GM18951 (cell line): Measurements from ENCODE around the gene APEH.

Source experiments
- POLR2A ChIP-seq: IDR thresholded peaks from 4 replicates; pipeline ENCODE4 v1.6.1; 2011; ENCODE audit warnings: mild to moderate bottlenecking; ENCODE audit not compliant: insufficient read length, insufficient read depth; ENCODE audit errors: extremely low read depth
- in situ Hi-C: fragments of 300-500 bp; cut with MboI; formaldehyde crosslinking; loops from one replicate; pipeline ENCODE4 v1.12.0; 2022; ENCODE audit warnings: low sequenced_read_pairs, mixed read lengths, inconsistent platforms; ENCODE audit not compliant: unreplicated experiment

APEH gene

DNA sequence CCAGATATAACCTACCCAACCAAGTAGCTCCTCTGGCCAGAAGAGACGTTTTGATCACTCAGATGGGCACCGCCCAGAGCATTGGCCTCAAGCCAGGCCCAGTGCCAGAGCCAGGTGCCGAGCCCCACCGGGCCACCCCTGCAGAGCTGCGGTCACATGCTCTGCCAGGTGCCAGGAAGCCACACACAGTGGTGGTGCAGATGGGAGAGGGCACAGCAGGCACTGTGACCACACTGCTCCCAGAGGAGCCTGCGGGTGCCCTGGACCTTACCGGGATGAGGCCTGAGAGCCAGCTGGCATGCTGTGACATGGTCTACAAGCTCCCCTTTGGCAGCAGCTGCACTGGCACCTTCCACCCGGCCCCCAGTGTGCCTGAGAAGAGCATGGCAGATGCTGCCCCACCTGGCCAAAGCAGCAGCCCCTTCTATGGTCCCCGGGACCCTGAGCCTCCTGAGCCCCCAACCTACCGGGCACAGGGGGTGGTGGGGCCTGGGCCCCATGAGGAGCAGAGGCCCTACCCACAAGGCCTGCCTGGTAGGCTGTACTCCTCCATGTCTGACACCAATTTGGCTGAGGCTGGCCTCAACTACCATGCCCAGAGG is 19.1 kb upstream of the APEH start:
- in situ Hi-C loops = no loop called here
- no peak for TF ChIP-seq POLR2A

DNA sequence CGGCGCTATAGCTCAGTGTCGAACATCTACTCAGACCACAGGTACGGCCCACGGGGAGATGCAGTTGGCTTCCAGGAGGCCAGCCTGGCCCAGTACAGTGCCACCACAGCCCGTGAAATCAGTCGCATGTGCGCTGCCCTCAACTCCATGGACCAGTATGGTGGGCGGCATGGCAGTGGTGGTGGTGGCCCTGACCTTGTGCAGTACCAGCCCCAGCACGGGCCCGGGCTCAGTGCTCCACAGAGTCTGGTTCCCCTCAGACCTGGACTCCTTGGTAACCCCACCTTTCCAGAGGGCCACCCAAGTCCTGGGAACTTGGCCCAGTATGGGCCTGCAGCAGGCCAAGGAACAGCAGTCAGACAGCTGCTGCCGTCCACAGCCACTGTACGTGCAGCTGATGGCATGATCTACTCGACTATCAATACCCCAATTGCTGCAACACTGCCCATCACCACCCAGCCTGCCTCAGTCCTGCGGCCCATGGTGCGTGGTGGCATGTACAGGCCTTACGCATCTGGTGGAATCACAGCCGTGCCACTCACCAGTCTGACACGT is 18.3 kb upstream of the APEH start:
- no peak for TF ChIP-seq POLR2A
- in situ Hi-C loops = no loop called here

DNA sequence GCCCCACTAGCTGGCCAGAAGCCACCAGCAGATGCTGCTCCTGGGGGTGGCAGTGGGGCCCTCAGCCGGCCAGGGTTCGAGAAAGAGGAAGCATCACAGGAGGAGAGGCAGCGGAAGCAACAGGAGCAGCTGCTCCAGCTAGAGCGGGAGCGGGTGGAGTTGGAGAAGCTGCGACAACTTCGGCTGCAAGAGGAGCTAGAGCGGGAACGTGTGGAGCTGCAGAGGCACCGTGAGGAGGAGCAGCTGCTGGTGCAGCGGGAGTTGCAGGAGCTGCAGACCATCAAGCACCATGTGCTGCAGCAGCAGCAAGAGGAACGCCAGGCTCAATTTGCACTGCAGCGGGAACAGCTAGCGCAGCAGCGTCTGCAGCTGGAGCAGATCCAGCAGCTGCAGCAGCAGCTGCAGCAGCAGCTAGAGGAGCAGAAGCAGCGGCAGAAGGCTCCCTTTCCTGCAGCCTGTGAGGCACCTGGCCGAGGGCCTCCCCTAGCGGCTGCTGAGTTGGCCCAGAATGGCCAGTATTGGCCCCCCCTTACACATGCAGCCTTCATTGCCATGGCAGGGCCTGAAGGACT is 17.5 kb upstream of the APEH start:
- no peak for TF ChIP-seq POLR2A
- in situ Hi-C loops = no loop called here

DNA sequence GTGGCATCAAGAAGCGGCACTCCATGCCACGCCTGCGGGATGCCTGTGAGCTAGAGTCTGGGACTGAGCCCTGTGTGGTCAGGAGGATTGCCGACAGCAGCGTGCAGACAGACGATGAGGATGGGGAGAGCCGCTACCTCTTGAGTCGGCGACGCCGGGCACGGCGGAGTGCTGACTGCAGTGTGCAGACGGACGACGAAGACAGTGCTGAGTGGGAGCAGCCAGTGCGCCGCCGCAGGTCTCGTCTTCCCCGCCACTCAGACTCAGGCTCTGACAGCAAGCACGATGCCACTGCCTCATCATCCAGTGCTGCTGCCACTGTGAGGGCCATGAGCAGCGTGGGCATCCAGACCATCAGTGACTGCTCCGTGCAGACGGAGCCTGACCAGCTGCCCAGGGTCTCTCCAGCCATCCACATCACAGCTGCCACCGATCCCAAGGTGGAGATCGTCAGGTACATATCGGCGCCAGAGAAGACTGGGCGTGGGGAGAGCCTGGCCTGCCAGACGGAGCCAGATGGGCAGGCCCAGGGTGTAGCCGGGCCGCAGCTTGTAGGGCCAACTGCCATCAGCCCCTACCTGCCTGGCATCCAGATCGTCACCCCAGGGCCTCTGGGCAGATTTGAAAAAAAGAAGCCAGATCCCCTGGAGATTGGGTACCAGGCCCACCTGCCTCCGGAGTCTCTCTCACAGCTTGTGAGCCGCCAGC is 16.8 kb upstream of the APEH start:
- no peak for TF ChIP-seq POLR2A
- in situ Hi-C loops = no loop called here

DNA sequence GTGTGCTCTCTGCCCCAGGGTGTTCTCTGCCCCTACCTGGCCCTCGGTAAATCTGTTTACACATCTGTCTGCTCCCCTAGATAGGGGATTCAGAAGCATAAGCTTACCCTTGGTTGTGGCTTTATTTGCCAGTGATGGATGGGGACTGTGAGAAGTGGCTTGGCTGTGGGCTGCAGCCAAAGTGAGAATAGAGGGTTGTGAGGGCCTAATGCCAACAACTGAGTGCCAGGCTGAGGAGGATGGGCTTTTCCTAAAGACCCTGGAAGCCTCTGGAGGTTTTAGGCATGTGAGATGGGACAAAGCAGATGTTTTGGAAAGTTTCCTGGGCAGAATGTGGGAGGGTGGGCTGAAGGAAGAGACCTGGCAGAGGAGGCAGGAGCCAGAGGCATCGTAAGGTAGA is 15.4 kb upstream of the APEH start:
- no peak for TF ChIP-seq POLR2A

DNA sequence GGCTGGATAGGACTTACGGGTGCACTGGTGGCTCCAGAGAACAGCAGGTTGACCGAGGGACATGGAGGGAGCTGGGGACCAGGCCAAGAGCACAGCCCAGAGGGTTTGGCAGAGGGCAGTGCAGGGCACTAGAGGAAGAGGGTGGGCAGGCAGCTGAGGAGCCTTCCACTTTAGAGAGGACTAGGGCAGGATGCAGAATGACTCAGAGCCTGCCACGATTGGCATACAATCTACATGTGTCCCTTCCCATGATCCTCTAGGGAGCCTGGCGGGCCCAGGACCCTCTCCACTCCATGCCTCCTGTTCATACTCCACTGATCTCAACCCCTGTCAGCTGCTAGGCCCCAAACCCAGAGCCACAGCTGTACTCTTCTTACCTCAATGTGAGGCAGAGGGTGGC is 14.4 kb upstream of the APEH start:
- in situ Hi-C loops = no loop called here
- no peak for TF ChIP-seq POLR2A

More for the DNA sequence above, 15.4 kb upstream of the APEH start:
- in situ Hi-C loops = no loop called here

DNA sequence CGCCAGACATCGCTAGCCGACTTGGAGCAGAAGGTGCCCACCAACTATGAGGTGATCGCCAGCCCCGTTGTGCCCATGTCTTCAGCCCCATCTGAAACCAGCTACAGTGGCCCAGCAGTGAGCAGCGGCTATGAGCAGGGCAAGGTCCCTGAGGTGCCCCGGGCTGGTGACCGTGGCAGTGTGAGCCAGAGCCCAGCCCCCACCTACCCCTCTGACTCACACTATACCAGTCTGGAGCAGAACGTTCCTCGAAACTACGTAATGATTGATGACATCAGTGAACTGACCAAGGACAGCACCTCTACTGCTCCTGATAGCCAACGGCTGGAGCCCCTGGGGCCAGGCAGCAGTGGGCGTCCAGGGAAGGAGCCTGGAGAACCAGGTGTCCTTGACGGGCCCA is 12.9 kb upstream of the APEH start:
- in situ Hi-C loops = no loop called here
- TF ChIP-seq POLR2A = no peak

DNA sequence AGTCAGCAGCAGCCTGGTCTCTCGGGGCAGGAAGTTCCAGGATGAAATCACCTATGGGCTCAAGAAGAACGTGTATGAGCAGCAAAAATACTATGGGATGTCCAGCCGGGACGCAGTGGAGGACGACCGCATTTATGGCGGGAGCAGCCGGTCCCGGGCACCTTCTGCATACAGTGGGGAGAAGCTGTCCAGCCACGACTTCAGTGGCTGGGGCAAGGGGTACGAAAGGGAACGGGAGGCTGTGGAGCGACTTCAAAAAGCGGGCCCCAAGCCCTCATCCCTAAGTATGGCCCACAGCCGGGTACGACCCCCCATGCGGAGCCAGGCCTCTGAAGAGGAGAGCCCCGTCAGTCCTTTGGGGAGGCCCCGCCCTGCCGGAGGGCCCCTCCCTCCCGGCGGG is 12.1 kb upstream of the APEH start:
- in situ Hi-C loops = no loop called here
- no peak for TF ChIP-seq POLR2A

DNA sequence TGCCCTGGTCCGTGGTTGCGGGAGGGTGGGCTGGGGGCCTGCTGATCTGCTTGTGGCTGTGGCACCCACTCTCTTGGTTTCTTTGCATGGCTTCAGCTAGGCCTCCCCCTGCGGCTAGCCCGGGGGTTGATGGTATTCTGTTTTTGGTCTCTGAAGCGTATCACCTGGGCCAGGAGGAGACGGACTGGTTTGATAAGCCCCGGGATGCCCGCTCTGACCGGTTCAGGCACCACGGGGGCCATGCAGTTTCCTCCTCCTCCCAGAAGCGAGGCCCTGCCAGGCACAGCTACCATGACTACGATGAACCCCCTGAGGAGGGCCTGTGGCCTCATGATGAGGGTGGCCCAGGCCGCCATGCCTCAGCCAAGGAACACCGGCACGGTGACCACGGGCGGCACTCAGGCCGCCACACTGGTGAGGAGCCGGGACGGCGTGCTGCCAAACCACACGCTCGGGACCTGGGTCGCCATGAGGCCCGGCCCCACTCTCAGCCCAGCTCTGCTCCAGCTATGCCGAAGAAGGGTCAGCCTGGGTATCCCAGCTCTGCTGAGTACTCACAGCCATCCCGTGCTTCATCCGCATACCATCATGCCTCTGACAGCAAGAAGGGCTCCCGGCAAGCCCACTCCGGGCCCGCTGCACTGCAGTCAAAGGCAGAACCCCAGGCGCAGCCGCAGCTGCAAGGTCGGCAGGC is 11.3 kb upstream of the APEH start:
- no peak for TF ChIP-seq POLR2A
- in situ Hi-C loops = no loop called here

DNA sequence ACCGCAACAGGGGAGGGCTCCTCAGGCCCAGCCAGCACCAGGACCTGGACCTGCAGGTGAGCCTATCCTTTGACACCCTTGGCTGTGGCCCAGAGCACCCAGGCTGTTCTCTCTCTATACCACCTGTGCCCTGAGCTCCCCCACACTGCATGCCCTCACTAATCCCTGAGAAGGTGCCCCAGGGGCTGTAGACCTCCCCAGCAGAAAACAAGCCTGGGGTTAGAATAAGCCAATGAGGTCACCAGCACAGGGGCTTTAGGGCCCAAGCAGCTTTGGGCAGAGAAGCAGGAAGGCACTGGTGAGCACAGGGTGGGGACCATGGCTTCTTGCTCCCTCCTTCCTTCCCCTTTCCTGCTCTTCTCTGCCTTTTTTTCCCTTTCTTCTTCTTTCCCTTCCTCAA is 10.3 kb upstream of the APEH start:
- in situ Hi-C loops = no loop called here

DNA sequence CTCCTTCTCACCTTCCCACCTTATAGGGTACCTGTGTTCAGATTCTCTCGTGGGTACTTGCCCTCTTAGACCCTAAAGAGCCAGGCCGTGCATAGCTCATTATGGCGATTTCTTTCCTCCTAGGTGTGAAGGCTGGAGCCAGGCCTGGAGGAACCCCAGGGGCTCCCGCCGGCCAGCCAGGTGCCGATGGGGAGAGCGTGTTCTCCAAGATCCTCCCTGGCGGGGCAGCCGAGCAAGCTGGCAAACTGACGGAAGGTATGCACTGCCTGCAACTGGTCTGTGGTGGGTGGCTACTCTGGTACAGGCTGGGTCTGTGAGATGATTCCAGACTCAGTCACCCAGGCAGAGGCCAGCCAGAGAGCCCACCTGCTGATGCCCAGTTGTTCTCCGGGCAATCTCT is 9.9 kb upstream of the APEH start:
- no peak for TF ChIP-seq POLR2A
- in situ Hi-C loops = no loop called here

More for the DNA sequence above, 10.3 kb upstream of the APEH start:
- TF ChIP-seq POLR2A = no peak

DNA sequence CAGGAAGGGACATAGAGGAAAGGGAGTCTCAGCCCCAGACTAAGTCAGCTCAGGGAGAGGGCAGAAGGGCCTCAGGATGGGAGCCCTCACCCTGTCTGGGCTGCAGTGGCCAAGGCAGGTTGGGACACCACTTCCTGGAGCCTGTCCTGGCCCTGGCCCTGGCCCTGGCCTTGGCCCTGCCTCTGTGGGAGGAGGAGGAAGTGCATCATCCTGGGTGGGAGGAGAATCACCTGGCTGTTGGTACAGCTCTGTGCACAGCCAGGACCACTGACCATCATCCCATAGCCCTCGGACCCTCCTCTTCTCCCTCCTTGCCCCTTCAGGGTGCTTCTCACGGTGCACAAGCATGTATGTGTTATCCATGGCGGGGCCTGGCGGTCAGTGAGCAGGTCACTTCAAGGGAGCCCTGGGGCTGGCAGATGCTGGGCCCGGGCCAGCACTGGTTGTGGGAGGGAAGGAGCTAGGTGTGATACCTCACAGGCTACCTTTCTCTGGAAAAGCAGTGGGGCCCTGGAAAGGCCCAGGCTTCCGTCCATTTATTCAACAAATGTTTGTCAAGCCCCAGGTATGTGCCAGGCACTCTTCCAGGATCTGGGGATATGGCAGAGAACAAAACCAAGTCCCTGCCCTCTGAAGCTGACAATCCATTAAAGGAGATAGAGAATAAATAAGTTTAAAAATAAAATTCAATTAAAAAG is 8.2 kb upstream of the APEH start:
- no peak for TF ChIP-seq POLR2A
- in situ Hi-C loops = no loop called here

DNA sequence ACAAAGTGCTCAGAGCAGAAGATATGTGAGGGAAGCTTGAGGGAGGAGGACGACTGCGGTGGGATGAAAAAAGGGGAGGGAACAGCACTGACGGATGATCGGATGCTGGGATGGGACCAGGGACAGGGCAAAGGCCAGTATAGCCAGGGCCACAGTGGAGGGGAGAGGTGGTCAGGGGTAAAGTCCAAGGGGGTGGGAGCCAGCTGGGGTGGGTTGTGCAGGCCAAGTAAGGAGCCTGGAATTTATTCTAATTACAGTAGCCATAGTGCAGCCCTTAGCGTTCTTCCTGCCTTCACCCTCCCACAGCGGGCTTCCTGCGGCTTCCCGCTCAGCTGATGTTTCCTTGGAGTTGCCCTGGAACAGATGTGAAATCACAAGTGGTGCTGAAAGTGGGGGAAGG is 7.6 kb upstream of the APEH start:
- TF ChIP-seq POLR2A = no peak
- in situ Hi-C loops = no loop called here

DNA sequence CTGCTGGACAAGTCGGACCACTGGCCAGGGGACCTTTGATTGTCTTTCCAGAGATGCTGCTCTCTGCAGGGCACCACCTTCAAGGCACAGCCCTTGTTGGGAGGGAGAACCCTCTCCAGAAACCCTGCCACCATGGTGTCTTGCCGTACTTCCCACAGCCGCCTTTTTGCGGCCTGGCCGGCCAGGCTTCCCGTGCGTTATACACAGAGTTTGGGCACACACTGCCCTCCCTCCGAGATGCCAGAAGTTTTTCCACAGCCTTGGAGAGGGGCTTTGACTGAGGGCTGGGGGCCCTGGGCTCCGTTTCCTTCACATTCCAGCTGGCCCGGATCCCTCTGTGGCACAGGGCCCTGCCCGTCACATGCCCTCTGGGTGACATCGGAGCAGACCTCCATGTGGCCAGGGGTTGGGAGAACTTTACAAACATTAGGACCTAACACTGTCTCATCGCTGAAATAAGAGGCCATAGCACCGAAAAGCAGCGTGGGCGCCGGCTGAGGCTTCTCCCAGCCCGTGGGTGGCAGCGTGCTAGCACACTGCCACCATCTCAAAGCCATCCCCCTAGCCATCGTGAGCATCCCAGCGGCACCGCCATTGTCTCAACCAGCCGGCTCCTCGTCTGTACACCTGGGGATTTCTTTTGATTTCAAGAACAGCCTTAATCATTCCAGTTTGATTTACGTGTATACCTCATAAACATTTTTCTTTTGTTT is 6.3 kb upstream of the APEH start:
- no peak for TF ChIP-seq POLR2A
- in situ Hi-C loops = no loop called here
